Mucosa of rectum (tissue), 2 donors: ENCODE data around the gene SMC6.
A peak's percentile ranks its signal among the peaks of the same experiment; 100 is the strongest.

ENCODE experiments used
- H3K27ac ChIP-seq, 2 donors: one replicate each; pipeline ENCODE4 v1.7.0; 2013; ENCODE audit warnings: inconsistent platforms in 2 of 2, low read depth in 2 of 2, low read length in 2 of 2
- H3K27me3 ChIP-seq, 2 donors: one replicate each; pipeline ENCODE4 v1.7.0; 2013; ENCODE audit warnings: low read length in 2 of 2; ENCODE audit not compliant: control insufficient read depth in 2 of 2, insufficient read depth in 2 of 2
- H3K36me3 ChIP-seq, 2 donors: one replicate each; pipeline ENCODE4 v1.7.0; 2013; ENCODE audit warnings: low read length in 2 of 2; ENCODE audit not compliant: control insufficient read depth in 2 of 2, insufficient read depth in 2 of 2
- H3K4me1 ChIP-seq, 2 donors: one replicate each; pipeline ENCODE4 v1.7.0; 2013; ENCODE audit warnings: low read length in 2 of 2, mild to moderate bottlenecking in 1 of 2; ENCODE audit not compliant: control insufficient read depth in 2 of 2, insufficient read depth in 2 of 2
- H3K4me3 ChIP-seq, 2 donors: one replicate each; pipeline ENCODE4 v1.7.0; 2013; ENCODE audit warnings: low read length in 2 of 2
- H3K9ac ChIP-seq, 2 donors: one replicate each; pipeline ENCODE4 v1.7.0; 2013; ENCODE audit warnings: low read length in 2 of 2, low read depth in 1 of 2, mild to moderate bottlenecking in 1 of 2
- H3K9me3 ChIP-seq, 2 donors: one replicate each; pipeline ENCODE4 v1.7.0; 2013; ENCODE audit warnings: low read length in 2 of 2; ENCODE audit not compliant: control insufficient read depth in 2 of 2
- donor health status: healthy.
- donor health status: Normal muscosa, but diverticular disease.

The SMC6 gene

DNA sequence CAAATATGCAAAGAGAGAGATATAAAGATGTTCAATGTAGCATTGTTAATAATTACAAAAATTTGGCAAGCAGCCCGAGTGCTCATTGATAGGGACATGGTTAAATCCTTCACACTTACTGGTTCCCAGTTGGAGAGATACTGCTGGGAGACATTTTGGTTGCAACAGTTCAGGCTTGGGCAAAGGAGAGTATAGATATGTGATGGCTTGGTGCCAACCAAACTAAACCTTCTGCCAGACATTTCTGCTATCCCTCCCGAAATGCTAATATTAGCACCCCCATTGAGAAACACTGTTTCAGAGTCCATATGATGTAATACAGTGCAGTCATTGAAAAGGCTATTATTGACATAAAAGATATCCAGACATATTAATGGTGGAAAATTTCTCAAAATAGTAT, 11.8 kb upstream of the SMC6 start:
- H3K27ac ChIP-seq, result no peak overlapping the region
- no peak overlapping the region for H3K4me3 ChIP-seq

DNA sequence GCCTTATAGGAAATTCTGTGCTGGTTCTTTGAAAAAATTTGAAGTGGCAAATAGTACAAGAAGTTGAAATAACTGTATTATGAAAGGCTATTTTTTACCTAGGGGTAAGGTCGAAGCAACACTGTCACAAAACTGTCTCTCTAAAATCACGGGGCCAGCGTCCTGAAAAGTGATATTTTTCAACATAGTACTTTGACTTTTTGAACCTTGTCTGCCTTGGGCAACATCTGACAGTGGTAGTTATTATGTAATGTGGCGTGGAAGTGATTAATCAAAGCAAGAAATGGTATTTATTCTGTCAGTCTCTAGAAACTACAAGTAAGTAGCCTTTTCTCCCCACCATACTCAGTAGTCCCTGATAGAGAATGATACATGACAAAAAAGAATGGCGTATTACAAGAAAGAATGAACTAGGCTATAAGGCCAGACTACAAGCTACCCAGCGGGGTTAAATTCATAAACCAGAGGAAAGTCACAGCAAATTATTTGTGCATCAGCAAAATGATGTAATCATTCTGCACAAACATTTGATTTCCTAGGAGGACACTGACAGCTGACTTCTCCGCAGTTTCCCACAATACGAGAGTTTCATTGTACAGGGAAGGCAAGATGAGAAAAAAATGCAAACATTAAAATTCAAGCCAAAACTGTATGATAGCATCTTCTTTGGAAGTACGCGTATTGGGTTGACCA, 10.2 kb upstream of the SMC6 start:
- H3K27me3 ChIP-seq, result no peaks in the 10 kb centered on the region
- no peak overlapping the region for H3K9ac ChIP-seq
- H3K4me3 ChIP-seq, result no peak overlapping the region
- H3K9me3 ChIP-seq, result no peaks in the 10 kb centered on the region
- no peak overlapping the region for H3K27ac ChIP-seq
- H3K4me1 ChIP-seq, result no peaks in the 10 kb centered on the region
- H3K36me3 ChIP-seq, result peaks cover 7 to 13% of the 10 kb centered on the region in 2 donors

More for the DNA sequence above, 11.8 kb upstream of the SMC6 start:
- Histone ChIP-seq H3K36me3 (peaks cover 7 to 13% of the 10 kb centered on the region in 2 donors), H3K4me1 (no peaks in the 10 kb centered on the region), H3K9me3 (no peaks in the 10 kb centered on the region), H3K27me3 (no peaks in the 10 kb centered on the region), H3K9ac (no peak overlapping the region)

DNA sequence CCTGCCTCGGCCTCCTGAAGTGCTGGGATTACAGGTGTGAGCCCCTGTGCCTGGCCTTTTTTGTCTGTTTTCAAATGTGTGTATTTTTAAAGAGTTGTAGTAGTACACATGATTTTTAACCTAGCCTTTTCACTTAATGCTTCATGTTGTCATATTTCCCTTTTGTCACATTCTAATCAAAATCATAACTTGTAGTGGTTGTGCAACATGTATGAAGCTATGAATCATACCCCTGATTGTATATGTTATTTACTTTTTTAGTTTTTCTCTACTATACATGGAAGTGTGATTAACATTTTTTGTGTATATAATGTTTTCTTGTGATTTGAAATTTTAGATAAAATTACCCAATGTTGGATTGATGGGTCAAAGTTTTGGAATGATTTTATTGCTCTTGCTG, 8.8 kb upstream of the SMC6 start:
- H3K9ac ChIP-seq, result no peak overlapping the region
- H3K36me3 ChIP-seq, result peaks cover 7 to 9% of the 10 kb centered on the region in 2 donors
- H3K4me3 ChIP-seq, result no peak overlapping the region
- H3K4me1 ChIP-seq, result no peaks in the 10 kb centered on the region
- no peaks in the 10 kb centered on the region for H3K9me3 ChIP-seq
- H3K27me3 ChIP-seq, result no peaks in the 10 kb centered on the region
- no peak overlapping the region for H3K27ac ChIP-seq

- Histone ChIP-seq H3K4me1 (peaks cover 3 to 7% of the 10 kb centered on the region in 2 donors), H3K9ac (no peak overlapping the region), H3K4me3 (no peak overlapping the region), H3K27ac (no peak overlapping the region), H3K36me3 (peaks cover 7 to 9% of the 10 kb centered on the region in 2 donors), H3K9me3 (no peaks in the 10 kb centered on the region), H3K27me3 (no peaks in the 10 kb centered on the region)
These were observed 6.2 kb upstream of the SMC6 start for GRCh38 chr2:17759805-17760204.

DNA sequence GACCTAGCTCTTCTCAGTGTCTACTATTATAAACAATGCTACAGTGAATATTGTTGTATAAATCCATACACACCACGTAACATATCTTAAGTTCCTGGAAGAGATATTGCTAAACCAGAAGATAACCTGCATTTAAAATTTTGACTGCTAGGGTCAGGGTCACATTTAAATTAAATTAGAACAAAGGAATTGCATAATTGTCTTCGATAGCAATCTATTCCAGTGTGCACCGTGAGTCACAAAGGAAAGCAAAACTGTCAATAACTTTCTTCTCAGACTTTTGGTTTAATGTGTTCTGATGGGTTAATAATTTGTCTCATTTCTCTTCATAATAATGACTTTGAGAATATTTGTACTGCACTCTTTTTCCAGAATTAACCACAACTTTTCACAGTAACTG, 4.5 kb upstream of the SMC6 start:
- Histone ChIP-seq H3K4me1 (peaks cover 9 to 14% of the 10 kb centered on the region in 2 donors), H3K9ac (no peak overlapping the region), H3K36me3 (peaks cover 0 to 9% of the 10 kb centered on the region in 2 donors), H3K27me3 (no peaks in the 10 kb centered on the region), H3K9me3 (no peaks in the 10 kb centered on the region), H3K27ac (no peak overlapping the region), H3K4me3 (no peak overlapping the region)

DNA sequence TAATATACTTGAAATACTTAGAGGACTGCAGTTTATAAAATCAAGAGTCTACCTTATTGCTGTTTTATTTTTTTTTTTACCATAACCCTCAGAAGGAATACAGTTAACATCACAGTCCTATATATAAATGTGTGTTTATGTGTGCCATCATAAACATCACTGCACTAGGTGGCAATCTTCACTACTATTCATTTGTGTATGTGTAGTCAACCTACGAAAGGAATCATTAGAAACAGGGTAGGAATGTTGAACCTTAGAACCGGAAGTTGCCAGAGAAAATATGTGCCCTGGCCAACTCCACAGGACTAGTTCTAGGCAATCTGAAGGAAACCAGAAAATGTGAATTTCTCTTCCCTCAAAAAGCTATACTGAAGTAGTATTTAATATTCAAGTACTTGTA, 3.7 kb upstream of the SMC6 start:
- Histone ChIP-seq H3K36me3 (peaks cover 0 to 7% of the 10 kb centered on the region in 2 donors), H3K27ac (no peak overlapping the region), H3K9ac (no peak overlapping the region), H3K4me1 (peaks cover 13 to 14% of the 10 kb centered on the region in 2 donors), H3K4me3 (no peak overlapping the region), H3K27me3 (no peaks in the 10 kb centered on the region), H3K9me3 (no peaks in the 10 kb centered on the region)

GRCh38 chr2:17756668-17757067, 3.1 kb upstream of the SMC6 start:
- no peak overlapping the region for H3K27ac ChIP-seq
- H3K9me3 ChIP-seq, result no peaks in the 10 kb centered on the region
- H3K9ac ChIP-seq, result no peak overlapping the region
- peaks cover 0 to 5% of the 10 kb centered on the region in 2 donors for H3K36me3 ChIP-seq
- H3K4me3 ChIP-seq, result no peak overlapping the region
- no peaks in the 10 kb centered on the region for H3K27me3 ChIP-seq
- H3K4me1 ChIP-seq, result peaks cover 13 to 14% of the 10 kb centered on the region in 2 donors

DNA sequence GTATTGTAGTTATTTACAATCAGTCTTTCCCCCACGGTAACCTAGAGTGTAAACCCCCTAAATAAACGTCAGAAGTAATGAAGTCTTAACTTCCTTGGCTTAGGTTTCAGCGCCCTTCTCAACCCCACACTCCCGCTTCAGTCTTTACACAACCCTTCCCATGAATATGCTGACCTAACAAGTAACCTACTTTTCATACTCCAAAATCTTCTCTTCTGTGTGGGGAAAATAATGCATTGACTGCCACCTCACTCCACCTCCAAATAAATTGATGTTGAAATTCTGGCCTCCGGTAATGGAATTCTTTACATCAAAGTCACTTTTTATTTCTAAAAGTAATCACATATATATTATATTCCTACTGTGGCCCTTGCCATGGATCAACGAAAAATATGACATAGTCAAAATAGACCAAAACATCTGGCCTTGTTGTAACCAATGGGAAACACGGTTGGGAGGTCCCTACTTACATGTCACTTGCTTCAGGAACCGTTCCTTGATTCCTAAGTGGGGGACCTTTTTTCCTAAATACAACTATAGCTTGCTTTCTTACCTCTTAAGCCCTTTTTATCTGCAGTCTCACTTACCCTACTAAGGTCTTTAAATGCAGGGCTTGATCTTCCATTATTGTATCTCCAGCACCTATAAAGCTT, 1.3 kb upstream of the SMC6 start:
- H3K4me1 ChIP-seq, result peaks cover 13 to 14% of the 10 kb centered on the region in 2 donors
- H3K9me3 ChIP-seq, result no peaks in the 10 kb centered on the region
- no peaks in the 10 kb centered on the region for H3K36me3 ChIP-seq
- peak overlapping the region; percentile 88 to 92 for H3K4me3 ChIP-seq
- peak overlapping the region; percentile 86 to 95 for H3K9ac ChIP-seq
- peak overlapping the region; percentile 95 to 97 for H3K27ac ChIP-seq
- H3K27me3 ChIP-seq, result no peaks in the 10 kb centered on the region

- no peaks in the 10 kb centered on the region for H3K27me3 ChIP-seq
- H3K4me1 ChIP-seq, result peaks cover 13 to 14% of the 10 kb centered on the region in 2 donors
- H3K27ac ChIP-seq, result peak overlapping the region; percentile 95 to 97
- peak overlapping the region; percentile 83 to 95 for H3K9ac ChIP-seq
- no peaks in the 10 kb centered on the region for H3K36me3 ChIP-seq
- H3K4me3 ChIP-seq, result peak overlapping the region; percentile 88 to 92
- no peaks in the 10 kb centered on the region for H3K9me3 ChIP-seq
These were observed 463 bp downstream of the SMC6 start for GRCh38 chr2:17752892-17753802.

DNA sequence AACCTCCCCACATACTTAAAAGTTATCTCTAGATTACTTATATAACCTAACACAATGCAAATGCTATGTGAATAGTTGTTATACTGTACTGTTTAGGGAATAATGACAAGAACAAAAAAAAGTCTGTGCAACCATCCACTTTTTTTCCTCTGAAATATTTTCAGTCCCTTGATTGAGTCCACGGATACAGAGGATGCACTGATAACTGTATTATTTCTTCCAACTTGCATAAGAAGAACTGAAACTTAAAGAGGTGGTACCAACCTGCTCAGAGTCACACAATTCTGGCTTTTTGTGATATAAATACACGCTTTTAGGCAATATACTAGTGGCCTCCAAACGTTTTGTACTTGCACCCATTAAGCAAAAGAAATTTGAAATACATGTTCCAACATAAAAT, 1.4 kb downstream of the SMC6 start:
- no peak overlapping the region for H3K27ac ChIP-seq
- peak overlapping the region in 1 of 2 donors; percentile 88 for H3K4me3 ChIP-seq
- H3K27me3 ChIP-seq, result no peaks in the 10 kb centered on the region
- no peak overlapping the region for H3K9ac ChIP-seq
- H3K4me1 ChIP-seq, result peaks cover 12 to 13% of the 10 kb centered on the region in 2 donors
- H3K36me3 ChIP-seq, result no peaks in the 10 kb centered on the region
- no peaks in the 10 kb centered on the region for H3K9me3 ChIP-seq
